ENCODE measurements around the gene RABEP1. TPM values are rescaled to one million over a fixed set of nuclear protein-coding genes. Genes with fewer than 3 reads are reported as not detected.
"Not testable (repeated sequence)": the region's sequence is repeated elsewhere in the genome, so short reads cannot be mapped to it uniquely, and the experiment has no call there.

The RABEP1 gene
- polyA plus RNA-seq, 1 donor from 2014 or later: 67.0 TPM

DNA sequence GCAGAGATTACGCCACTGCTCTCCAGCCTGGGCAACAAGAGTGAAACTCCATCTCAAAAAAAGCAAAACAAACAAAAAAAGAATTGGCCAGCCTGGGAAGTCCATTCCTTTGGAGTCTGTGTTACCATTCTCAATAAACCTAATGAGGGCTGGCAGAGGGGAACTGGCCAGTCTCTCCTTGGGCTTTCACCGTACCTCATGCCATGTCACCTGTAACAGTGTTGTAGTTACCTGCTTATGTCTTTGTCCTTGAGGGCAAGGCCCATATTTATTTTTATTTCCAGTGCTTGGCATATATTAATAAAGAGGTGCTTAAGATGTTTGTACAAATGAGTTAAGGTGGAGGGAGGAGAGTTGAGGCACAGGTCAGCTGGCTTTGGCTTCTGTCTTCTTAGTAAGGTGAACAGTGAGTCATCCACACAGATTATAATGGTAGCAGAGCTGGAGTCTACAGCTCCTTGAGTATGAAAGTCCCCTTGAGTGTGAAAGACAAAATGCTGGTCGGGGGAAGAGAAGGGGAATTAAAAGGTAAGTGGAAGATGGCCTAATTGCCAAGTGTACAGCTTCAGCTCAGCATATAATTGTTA is 148.4 kb downstream of the RABEP1 start:
- Histone ChIP-seq H4K20me1 (ENCODE audit: insufficient read depth) (no peaks in the 10 kb centered on the region), H3K9me3 (ENCODE audit: low read length) (no peaks in the 10 kb centered on the region), H3K27me3 (ENCODE audit: insufficient read depth, low read depth, low read length) (no peaks in the 10 kb centered on the region), H2AFZ (ENCODE audit: low read depth, low read length) (no peak overlapping the region), H3F3A (ENCODE audit: insufficient read depth, low read length, poor library complexity, severe bottlenecking) (no peaks in the 10 kb centered on the region), H3K9ac (ENCODE audit: low read length) (no peak overlapping the region), H3K9me2 (ENCODE audit: insufficient read depth, low read length) (no peaks in the 10 kb centered on the region), H3K27ac (ENCODE audit: low read length) (no peak overlapping the region), H3K4me2 (ENCODE audit: low read length) (no peak overlapping the region), H3K4me3 (ENCODE audit: low read length) (no peak overlapping the region), H3K36me3 (ENCODE audit: insufficient read depth, low read length) (peaks cover 15% of the 10 kb centered on the region), H3K79me2 (replicated peaks; ENCODE audit: insufficient read depth, low read length) (peaks cover 8% of the 10 kb centered on the region)
- TF ChIP-seq EP300 (conservative IDR thresholded peaks at IDR 0.05; ENCODE audit: poor library complexity, severe bottlenecking) (no peak), RAD21 (conservative IDR thresholded peaks at IDR 0.05) (no peak), SMC3 (conservative IDR thresholded peaks at IDR 0.05; ENCODE audit: poor library complexity) (no peak), TAF1 (IDR thresholded peaks at IDR 0.05; ENCODE audit: low read depth) (no peak), EZH2 (IDR thresholded peaks at IDR 0.05; ENCODE audit: borderline replicate concordance, insufficient read depth, low read length, poor library complexity, severe bottlenecking) (no peak), MXI1 (conservative IDR thresholded peaks at IDR 0.05; ENCODE audit: poor library complexity, severe bottlenecking) (no peak), POLR2AphosphoS5 (IDR thresholded peaks at IDR 0.05) (no peak)
- TF ChIP-seq, protein P1, sequence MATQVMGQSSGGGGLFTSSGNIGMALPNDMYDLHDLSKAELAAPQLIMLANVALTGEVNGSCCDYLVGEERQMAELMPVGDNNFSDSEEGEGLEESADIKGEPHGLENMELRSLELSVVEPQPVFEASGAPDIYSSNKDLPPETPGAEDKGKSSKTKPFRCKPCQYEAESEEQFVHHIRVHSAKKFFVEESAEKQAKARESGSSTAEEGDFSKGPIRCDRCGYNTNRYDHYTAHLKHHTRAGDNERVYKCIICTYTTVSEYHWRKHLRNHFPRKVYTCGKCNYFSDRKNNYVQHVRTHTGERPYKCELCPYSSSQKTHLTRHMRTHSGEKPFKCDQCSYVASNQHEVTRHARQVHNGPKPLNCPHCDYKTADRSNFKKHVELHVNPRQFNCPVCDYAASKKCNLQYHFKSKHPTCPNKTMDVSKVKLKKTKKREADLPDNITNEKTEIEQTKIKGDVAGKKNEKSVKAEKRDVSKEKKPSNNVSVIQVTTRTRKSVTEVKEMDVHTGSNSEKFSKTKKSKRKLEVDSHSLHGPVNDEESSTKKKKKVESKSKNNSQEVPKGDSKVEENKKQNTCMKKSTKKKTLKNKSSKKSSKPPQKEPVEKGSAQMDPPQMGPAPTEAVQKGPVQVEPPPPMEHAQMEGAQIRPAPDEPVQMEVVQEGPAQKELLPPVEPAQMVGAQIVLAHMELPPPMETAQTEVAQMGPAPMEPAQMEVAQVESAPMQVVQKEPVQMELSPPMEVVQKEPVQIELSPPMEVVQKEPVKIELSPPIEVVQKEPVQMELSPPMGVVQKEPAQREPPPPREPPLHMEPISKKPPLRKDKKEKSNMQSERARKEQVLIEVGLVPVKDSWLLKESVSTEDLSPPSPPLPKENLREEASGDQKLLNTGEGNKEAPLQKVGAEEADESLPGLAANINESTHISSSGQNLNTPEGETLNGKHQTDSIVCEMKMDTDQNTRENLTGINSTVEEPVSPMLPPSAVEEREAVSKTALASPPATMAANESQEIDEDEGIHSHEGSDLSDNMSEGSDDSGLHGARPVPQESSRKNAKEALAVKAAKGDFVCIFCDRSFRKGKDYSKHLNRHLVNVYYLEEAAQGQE (IDR thresholded peaks at IDR 0.05; ENCODE audit: borderline replicate concordance): no peak
- TF ChIP-seq, protein P2, sequence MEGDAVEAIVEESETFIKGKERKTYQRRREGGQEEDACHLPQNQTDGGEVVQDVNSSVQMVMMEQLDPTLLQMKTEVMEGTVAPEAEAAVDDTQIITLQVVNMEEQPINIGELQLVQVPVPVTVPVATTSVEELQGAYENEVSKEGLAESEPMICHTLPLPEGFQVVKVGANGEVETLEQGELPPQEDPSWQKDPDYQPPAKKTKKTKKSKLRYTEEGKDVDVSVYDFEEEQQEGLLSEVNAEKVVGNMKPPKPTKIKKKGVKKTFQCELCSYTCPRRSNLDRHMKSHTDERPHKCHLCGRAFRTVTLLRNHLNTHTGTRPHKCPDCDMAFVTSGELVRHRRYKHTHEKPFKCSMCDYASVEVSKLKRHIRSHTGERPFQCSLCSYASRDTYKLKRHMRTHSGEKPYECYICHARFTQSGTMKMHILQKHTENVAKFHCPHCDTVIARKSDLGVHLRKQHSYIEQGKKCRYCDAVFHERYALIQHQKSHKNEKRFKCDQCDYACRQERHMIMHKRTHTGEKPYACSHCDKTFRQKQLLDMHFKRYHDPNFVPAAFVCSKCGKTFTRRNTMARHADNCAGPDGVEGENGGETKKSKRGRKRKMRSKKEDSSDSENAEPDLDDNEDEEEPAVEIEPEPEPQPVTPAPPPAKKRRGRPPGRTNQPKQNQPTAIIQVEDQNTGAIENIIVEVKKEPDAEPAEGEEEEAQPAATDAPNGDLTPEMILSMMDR (IDR thresholded peaks at IDR 0.05; ENCODE audit: poor library complexity, severe bottlenecking): no peak

DNA sequence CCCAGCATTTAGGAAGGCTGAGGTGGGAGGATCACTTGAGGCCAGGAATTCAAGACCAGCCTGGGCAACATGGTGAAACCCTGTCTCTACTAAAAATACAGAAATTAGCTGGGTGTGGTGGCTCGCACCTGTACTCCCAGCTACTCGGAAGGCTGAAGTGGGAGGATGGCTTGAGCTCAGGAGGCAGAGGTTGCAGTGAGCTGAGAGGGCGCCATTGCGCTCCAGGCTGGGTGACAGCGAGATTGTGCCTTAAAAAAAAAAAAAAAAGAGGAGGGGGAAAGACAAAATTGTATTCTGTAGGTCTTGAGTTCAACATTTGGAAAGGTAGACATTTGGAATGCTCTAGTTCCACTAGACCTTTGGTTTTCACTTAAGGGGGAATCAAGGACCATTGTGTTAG is 149.2 kb downstream of the RABEP1 start:
- not testable (repeated sequence) for H3K9me3 ChIP-seq (ENCODE audit: low read length); H3F3A ChIP-seq (ENCODE audit: insufficient read depth, low read length, poor library complexity, severe bottlenecking); H3K27me3 ChIP-seq (ENCODE audit: insufficient read depth, low read depth, low read length); H3K27ac ChIP-seq (ENCODE audit: low read length); H3K4me2 ChIP-seq (ENCODE audit: low read length); H4K20me1 ChIP-seq (ENCODE audit: insufficient read depth); H3K9me2 ChIP-seq (ENCODE audit: insufficient read depth, low read length); H2AFZ ChIP-seq (ENCODE audit: low read depth, low read length); H3K9ac ChIP-seq (ENCODE audit: low read length); H3K79me2 ChIP-seq (replicated peaks; ENCODE audit: insufficient read depth, low read length); H3K4me3 ChIP-seq (ENCODE audit: low read length)
- H3K36me3 ChIP-seq (ENCODE audit: insufficient read depth, low read length): peaks cover 15% of the 10 kb centered on the region
